Islet of Langerhans (tissue), 1 donor: Measurements from ENCODE around the gene GCAT.
"Not testable (repeated sequence)": the region's sequence is repeated elsewhere in the genome, so short reads cannot be mapped to it uniquely, and the experiment has no call there.

Experiments
- FAIRE-seq: peaks from one replicate; lab custom pipeline; 2011; peaks lifted over from hg19 to GRCh38; lab: Jason Lieb, UNC

The GCAT gene

DNA sequence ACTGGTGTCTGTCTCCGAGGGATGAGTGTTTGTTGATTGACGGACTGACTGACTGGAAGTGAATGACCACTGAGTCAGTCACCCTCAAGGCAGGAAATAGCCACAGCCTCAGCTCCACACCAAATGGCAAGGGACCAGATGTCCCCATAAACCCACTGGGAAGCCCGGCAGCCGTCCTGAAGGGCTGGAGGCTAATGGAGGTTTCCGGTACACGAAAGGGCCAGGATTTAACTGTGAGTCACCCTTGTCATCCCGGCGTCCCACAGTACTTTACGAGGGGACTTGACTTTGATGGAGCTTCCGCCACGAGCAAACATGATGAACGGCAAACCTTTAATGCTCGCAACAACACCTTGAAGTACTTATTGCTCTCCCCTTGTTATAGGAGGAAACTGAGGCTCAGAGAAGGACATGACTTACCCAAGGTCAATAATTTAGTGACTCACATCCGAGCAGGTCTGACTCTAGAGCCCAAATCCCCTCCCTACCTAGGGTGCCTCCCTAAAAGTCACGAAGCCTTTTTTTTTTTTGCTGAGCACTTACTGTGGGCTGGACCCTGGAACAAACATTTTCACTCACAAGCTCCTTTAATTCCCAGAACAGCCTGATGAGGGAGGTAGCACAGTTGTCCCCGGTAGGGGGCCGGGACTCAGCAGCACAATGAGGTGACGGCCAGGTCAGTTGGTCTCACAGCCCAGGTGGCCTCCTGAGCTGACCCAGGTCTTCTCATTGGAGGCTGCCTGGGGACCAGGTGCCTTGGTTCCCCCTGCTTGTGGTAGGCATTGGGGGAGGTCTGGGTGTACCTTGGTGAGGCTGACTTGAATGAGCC is 25.2 kb upstream of the GCAT start:
- no peak for FAIRE-seq

GRCh38 chr22:37784829-37785495 is 22.8 kb upstream of the GCAT start:
- FAIRE-seq: no peak

- FAIRE-seq: no peak
These were observed 17.5 kb upstream of the GCAT start for GRCh38 chr22:37790234-37790633.

GRCh38 chr22:37792494-37792893 is 15.2 kb upstream of the GCAT start:
- FAIRE-seq: no peak

GRCh38 chr22:37794376-37794775 is 13.4 kb upstream of the GCAT start:
- FAIRE-seq: no peak

GRCh38 chr22:37796079-37796478 is 11.7 kb upstream of the GCAT start:
- FAIRE-seq: no peak

DNA sequence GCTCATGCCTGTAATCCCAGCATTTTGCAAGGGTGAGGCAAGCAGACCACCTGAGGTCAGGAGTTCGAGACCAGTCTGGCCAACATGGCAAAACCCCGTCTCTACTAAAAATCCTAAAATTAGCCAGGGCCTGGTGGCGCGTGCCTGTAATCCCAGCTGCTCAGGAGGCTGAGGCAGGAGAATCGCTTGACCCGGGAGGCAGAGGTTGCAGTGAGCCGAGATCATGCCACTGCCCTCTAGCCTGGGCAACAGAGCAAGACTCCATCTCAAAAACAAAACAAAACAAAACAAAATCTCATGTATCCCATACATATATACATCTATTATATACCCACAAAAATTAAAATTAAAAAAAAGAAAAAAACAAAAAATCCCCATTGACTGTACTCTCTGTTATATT is 10.5 kb upstream of the GCAT start:
- FAIRE-seq: not testable (repeated sequence)

- no peak for FAIRE-seq
These were observed 9.7 kb upstream of the GCAT start for GRCh38 chr22:37797874-37798500.

GRCh38 chr22:37799979-37800378 is 7.8 kb upstream of the GCAT start:
- FAIRE-seq: not testable (repeated sequence)

DNA sequence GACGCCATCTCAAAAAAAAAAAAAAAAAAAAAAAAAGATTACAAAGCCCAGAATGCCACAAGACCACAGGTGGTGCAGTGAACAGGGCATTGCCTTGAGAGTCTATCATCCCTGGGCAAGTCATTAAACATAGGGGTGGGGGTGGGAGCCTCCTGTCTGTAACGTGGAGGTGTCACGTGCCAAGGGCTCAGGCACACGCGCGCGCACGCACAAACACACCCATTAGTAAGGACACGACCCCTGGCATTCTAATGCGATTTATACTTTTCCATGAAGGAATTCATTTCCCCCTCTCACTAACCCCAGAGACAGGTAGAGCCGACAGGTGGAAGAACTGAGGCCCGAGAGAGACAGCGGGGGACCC is 5.8 kb upstream of the GCAT start:
- FAIRE-seq: no peak

DNA sequence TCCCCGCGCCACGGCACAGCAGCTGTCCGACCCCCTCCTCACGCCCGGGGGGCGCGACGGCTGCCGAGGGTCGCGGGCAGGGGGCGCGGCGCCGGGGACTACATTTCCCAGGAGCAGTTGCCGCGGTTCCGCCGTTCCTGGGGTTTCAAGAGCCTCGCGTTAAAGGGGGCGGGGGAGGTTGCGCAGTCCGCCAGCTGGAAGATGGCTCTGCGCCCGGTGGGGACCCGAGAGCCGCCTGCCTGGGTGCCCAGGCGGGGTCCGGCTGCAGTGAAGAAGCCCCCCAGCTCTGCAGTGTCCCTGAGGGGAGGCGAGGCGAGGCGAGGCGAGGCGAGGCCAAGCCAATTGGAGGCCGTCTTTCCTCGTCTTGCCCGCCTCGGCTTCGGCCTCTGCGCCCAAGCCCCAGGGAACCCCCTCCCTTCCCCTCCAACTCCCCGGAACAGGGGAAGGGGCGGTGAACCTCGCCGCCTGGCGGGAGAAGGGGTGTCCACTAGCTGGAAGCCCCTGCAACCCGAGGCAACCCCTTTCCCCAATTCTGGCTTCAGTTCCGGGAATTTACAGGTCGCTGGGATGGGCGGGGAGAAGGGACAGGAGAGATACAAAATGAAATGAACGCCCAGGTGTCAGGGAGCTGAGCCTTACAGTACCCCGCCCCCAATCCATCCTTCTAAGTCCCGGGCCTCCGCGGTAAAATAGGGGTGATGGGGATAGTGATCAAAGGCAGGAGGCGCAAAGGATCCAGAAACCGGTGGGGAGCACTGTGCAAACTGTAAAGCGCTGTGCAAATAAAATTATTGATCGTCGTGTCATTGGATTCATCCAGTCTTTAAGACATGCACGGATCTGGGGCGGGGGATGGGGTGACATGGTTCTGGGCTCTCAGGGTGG is 5.2 kb upstream of the GCAT start:
- FAIRE-seq: peak; percentile 5

GRCh38 chr22:37803195-37803638 is 4.5 kb upstream of the GCAT start:
- no peak for FAIRE-seq

GRCh38 chr22:37803639-37804351 is 3.9 kb upstream of the GCAT start:
- FAIRE-seq: no peak

DNA sequence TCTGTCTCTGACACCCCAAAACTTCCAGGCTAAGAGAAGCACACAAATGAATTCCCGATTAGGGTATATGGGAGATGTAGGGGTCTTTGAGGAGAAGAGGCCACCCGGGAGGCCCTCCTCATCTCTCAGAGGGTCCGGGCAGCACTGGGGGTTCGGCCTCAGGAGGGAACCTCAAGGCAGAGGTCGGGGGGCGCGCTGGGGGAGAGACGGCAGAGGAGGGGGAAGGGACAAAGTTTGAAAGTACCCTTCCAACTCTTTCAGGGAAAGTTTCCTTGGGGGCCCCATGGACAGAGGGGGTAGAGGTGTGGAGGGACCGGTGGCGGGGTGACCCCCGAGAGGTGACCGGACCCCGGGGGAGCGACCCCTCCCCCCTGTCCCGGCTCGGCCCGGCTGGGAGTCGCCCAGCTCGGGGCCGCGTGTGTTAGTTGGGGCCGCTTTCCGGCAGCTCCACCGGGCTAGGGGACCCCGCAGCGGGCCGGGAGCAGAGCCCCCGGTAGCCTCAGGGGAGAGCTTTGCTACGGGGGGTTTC is 3.3 kb upstream of the GCAT start:
- no peak for FAIRE-seq

GRCh38 chr22:37804881-37805809 is 2.6 kb upstream of the GCAT start:
- no peak for FAIRE-seq

- no peak for FAIRE-seq
These were observed 1.9 kb upstream of the GCAT start for GRCh38 chr22:37805810-37806277.

DNA sequence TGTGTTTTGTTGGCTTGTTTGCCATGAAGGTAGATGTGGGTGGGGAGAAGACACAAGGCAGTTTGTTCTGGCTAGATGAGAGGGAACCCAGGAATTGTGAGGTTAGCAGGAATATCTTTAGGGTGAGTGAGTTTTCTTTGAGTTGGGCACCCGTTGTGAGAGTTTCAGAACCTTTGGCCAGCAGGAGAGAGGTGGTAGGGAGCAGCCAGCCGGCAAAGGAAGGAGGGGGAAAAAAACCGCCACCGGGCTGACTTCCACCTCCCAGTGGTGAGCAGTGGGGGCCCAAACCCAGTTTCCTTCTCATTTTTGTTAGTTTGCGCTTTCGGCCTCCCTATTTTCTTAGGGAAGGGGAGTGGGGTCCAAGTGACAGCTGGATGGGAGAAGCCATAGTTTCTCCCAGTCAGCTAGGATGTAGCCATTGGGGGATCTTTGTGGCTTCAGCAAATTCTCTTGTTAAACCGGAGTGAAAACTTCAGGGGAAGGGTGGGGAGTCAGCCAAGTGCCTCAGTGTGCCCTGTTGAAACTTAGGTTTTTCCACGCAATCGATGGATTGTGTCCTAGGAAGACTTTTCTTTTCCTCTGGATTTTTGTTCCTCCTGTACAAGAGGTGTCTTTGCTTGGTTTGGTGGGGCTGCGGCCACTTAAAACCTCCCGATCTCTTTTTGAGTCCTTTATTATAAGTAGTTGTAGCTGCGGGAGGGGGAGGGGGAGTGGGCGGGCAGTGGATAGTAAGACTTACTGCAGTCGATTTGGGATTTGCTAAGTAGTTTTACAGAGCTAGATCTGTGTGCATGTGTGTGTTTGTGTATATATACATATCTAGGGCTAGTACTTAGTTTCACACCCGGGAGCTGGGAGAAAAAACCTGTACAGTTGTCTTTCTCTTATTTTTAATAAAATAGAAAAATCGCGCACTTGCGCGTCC is 1.1 kb upstream of the GCAT start:
- FAIRE-seq: no peak

GRCh38 chr22:37808294-37808657 is 542 bp downstream of the GCAT start:
- no peak for FAIRE-seq

- FAIRE-seq: no peak
These were observed 2.1 kb downstream of the GCAT start for GRCh38 chr22:37809672-37810333.
